Calu3 (cell line): Measurements from ENCODE around the gene RAB27B. TPM values are rescaled to one million over a fixed set of nuclear protein-coding genes. Genes with fewer than 3 reads are reported as not detected.

Experiments used
- BruUV-seq: library from RNA; stranded (reverse); fragments of 400-500 nt; replicated peaks from 2 replicates; lab custom pipeline; 2021; lab: Mats Ljungman, UMichigan
- CTCF ChIA-PET: fragments of 300-600 bp; sonication (Branson Sonifier 250); formaldehyde crosslinking; loops from one replicate; lab custom pipeline; 2022; ENCODE audit warnings: antibody characterized with exemption; lab: Charles Lee
- DNase-seq: peaks from one replicate; pipeline ENCODE4 v3.0.0; 2022
- H3K27ac Mint-ChIP-seq: one replicate; pipeline ENCODE4 v1.8.0; 2022; ENCODE audit warnings: mixed read lengths; ENCODE audit not compliant: unreplicated experiment
- H3K27me3 Mint-ChIP-seq: one replicate; pipeline ENCODE4 v1.8.0; 2022; ENCODE audit warnings: mixed read lengths; ENCODE audit not compliant: unreplicated experiment
- H3K36me3 Mint-ChIP-seq: one replicate; pipeline ENCODE4 v1.8.0; 2022; ENCODE audit warnings: mild to moderate bottlenecking, moderate library complexity, mixed read lengths; ENCODE audit not compliant: insufficient read depth, unreplicated experiment
- H3K4me1 Mint-ChIP-seq: one replicate; pipeline ENCODE4 v1.8.0; 2022; ENCODE audit warnings: mild to moderate bottlenecking, low read depth, mixed read lengths; ENCODE audit not compliant: unreplicated experiment
- H3K4me3 Mint-ChIP-seq: one replicate; pipeline ENCODE4 v1.8.0; 2022; ENCODE audit warnings: mild to moderate bottlenecking, low read depth, moderate library complexity, mixed read lengths; ENCODE audit not compliant: unreplicated experiment
- H3K9me3 Mint-ChIP-seq: one replicate; pipeline ENCODE4 v1.8.0; 2022; ENCODE audit warnings: low read depth, mixed read lengths; ENCODE audit not compliant: unreplicated experiment
- intact Hi-C: fragments of 100-400 bp; cut with micrococcal nuclease; formaldehyde crosslinking; loops from one replicate; pipeline ENCODE4 v1.10.0; 2022; ENCODE audit not compliant: unreplicated experiment
- total RNA-seq: library from RNA; stranded (reverse); gene quantifications from 2 replicates; pipeline ENCODE4 v1.2.3, GENCODE V29; 2022
- TF ChIP-seq, protein P1 (sequence below): fragments of 200-600 bp; IDR thresholded peaks from one replicate; pipeline ENCODE4 v1.8.0; 2022; ENCODE audit warnings: antibody characterized with exemption; ENCODE audit not compliant: unreplicated experiment

Gene RAB27B
- total RNA-seq, 1 experiment from 2014 or later: 38.3 TPM

DNA sequence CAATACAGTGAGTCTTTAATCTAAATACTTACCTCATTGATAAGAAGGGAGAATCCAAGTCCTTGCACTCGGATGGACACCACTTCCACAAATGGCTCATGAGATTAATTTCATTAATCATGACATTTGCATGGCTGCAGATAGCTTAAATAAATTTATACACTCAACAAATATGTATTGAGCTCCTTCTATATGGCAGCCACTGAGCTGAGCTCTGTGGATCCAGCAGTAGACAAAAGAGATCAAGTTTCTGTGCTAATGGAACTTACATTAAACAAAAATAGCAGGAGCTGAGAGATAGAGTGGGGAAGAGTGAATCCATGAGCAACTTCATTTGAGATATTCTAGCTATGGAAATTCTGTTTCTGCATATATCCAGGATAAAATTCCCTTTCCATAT, 44.4 kb downstream of the RAB27B start:
- Mint-ChIP-seq H3K27me3 (no peaks in the 10 kb centered on the region), H3K9me3 (peaks cover 3% of the 10 kb centered on the region), H3K4me3 (no peak overlapping the region), H3K27ac (peak overlapping the region; percentile 72), H3K36me3 (no peaks in the 10 kb centered on the region), H3K4me1 (peaks cover 26% of the 10 kb centered on the region)
- intact Hi-C loops: loop anchor here (5.0 kb wide), 1 partner anchor 75 kb away; no protein-coding TSS in a partner anchor
- TF ChIP-seq, protein P1, sequence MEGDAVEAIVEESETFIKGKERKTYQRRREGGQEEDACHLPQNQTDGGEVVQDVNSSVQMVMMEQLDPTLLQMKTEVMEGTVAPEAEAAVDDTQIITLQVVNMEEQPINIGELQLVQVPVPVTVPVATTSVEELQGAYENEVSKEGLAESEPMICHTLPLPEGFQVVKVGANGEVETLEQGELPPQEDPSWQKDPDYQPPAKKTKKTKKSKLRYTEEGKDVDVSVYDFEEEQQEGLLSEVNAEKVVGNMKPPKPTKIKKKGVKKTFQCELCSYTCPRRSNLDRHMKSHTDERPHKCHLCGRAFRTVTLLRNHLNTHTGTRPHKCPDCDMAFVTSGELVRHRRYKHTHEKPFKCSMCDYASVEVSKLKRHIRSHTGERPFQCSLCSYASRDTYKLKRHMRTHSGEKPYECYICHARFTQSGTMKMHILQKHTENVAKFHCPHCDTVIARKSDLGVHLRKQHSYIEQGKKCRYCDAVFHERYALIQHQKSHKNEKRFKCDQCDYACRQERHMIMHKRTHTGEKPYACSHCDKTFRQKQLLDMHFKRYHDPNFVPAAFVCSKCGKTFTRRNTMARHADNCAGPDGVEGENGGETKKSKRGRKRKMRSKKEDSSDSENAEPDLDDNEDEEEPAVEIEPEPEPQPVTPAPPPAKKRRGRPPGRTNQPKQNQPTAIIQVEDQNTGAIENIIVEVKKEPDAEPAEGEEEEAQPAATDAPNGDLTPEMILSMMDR: no peak
- no TSS peak for BruUV-seq
- DNase-seq: no peak
- CTCF ChIA-PET: interaction anchor here (0.7 to 1.4 kb wide), 4 partner anchors 13 to 21 kb away, joined by 3 to 4 read pairs (median 3); no protein-coding TSS in a partner anchor

DNA sequence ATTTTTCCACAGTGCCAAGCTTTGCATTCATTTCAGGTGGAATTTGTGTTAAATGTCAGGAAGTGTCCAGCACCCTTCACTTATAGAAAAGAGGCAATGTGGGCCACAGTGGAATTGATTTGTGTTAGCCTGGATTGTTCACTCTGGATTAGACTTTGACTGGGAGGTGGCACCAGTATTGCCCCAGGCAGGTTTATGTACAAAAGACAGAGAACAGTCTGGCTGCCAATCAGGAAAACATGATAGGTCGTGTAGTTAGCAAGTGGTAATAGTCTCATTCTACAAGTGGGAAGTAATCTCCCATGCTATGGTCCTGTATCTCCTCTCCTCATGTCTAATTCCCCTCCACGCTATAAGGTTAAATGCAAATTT, 45.6 kb downstream of the RAB27B start:
- TF ChIP-seq, protein P1: no peak
- H3K9me3 Mint-ChIP-seq: no peaks in the 10 kb centered on the region
- no peaks in the 10 kb centered on the region for H3K36me3 Mint-ChIP-seq
- BruUV-seq: no TSS peak
- H3K27me3 Mint-ChIP-seq: no peaks in the 10 kb centered on the region
- CTCF ChIA-PET: interaction anchor here (0.6 to 1.4 kb wide), 7 partner anchors 16 to 1725 kb away, joined by 3 to 5 read pairs (median 3); no protein-coding TSS in a partner anchor
- peak overlapping the region; percentile 3 for H3K4me3 Mint-ChIP-seq
- intact Hi-C loops: loop anchor here (5.0 kb wide), 1 partner anchor 73 kb away; no protein-coding TSS in a partner anchor
- peak overlapping the region; percentile 72 for H3K27ac Mint-ChIP-seq
- peak; percentile 44 for DNase-seq
- peaks cover 26% of the 10 kb centered on the region for H3K4me1 Mint-ChIP-seq

DNA sequence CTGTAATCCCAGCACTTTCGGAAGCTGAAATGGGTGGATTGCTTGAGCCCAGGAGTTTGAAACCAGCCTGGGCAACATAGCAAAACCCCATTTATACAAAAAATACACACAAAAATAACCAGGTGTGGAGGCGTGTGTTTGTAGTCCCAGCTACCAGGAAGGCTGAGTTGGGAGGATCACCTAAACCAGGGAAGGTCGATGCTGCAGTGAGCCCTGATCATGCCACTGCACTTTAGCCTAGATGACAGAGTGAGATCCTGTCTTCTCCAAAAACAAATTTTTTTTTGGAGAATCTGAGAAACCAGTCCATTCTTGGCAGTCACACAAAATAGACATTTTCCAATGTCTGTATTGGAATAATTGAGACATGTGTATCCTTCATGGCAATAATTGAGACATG, 46.8 kb downstream of the RAB27B start:
- no peaks in the 10 kb centered on the region for H3K36me3 Mint-ChIP-seq
- H3K9me3 Mint-ChIP-seq: no peaks in the 10 kb centered on the region
- H3K4me3 Mint-ChIP-seq: no peak overlapping the region
- no TSS peak for BruUV-seq
- no peak overlapping the region for H3K27ac Mint-ChIP-seq
- intact Hi-C loops: no loop called here
- CTCF ChIA-PET: no interaction called here
- H3K4me1 Mint-ChIP-seq: peaks cover 26% of the 10 kb centered on the region
- no peak for DNase-seq
- no peaks in the 10 kb centered on the region for H3K27me3 Mint-ChIP-seq
- TF ChIP-seq, protein P1: no peak

DNA sequence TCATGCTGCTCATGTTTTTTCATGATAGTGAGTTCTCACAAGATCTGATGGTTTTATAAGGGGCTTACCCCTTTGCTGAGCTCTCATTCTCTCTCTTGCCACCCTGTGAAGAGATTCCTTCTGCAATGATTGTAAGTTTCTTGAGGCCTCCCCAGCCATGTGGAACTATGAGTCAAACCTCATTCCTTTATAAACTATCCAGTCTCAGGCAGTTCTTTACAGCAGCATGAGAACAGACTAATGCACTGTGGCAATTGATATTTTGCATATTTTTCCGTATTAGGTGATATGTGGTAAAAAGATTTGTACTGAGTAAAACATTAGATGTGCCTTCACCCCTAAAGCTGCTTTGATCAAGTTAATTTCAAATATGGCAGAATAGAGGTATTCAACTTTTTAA, 48.8 kb downstream of the RAB27B start:
- no TSS peak for BruUV-seq
- TF ChIP-seq, protein P1: no peak
- Mint-ChIP-seq H3K27me3 (no peaks in the 10 kb centered on the region), H3K27ac (no peak overlapping the region), H3K4me3 (no peak overlapping the region), H3K4me1 (peaks cover 33% of the 10 kb centered on the region), H3K36me3 (no peaks in the 10 kb centered on the region), H3K9me3 (no peaks in the 10 kb centered on the region)
- no peak for DNase-seq
- intact Hi-C loops: no loop called here
- CTCF ChIA-PET: no interaction called here
